ENCODE results near the gene LAIR2.

DNA sequence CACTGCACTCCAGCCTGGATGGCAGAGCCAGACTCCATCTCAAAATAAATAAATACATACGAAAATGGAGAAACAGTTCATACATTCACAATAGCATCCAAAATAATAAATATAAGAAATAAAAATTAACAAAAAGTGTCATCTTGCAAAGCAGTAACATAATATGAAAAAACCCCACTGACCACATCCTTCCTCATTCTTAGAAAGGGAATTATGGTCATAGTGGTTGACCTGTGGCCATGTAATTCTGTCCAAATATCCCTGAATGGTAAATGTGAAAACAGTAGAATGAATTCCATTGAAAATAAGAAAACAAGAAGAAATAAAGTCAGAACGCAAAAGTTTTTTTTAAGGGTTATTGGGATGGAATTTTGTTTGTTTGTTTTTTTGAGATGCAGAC is 22.6 kb upstream of the LAIR2 start:
- no peak for TF ChIP-seq MYC (IDR thresholded peaks at IDR 0.05; ENCODE audit: borderline replicate concordance, low read length)
- TF ChIP-seq, protein P1, sequence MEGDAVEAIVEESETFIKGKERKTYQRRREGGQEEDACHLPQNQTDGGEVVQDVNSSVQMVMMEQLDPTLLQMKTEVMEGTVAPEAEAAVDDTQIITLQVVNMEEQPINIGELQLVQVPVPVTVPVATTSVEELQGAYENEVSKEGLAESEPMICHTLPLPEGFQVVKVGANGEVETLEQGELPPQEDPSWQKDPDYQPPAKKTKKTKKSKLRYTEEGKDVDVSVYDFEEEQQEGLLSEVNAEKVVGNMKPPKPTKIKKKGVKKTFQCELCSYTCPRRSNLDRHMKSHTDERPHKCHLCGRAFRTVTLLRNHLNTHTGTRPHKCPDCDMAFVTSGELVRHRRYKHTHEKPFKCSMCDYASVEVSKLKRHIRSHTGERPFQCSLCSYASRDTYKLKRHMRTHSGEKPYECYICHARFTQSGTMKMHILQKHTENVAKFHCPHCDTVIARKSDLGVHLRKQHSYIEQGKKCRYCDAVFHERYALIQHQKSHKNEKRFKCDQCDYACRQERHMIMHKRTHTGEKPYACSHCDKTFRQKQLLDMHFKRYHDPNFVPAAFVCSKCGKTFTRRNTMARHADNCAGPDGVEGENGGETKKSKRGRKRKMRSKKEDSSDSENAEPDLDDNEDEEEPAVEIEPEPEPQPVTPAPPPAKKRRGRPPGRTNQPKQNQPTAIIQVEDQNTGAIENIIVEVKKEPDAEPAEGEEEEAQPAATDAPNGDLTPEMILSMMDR (IDR thresholded peaks at IDR 0.05): no peak
- TF ChIP-seq, protein P2, sequence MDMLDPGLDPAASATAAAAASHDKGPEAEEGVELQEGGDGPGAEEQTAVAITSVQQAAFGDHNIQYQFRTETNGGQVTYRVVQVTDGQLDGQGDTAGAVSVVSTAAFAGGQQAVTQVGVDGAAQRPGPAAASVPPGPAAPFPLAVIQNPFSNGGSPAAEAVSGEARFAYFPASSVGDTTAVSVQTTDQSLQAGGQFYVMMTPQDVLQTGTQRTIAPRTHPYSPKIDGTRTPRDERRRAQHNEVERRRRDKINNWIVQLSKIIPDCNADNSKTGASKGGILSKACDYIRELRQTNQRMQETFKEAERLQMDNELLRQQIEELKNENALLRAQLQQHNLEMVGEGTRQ (IDR thresholded peaks at IDR 0.05): no peak
- no peak for TF ChIP-seq POLR2A (IDR thresholded peaks at IDR 0.05; ENCODE audit: low read length)
- TF ChIP-seq PBX3 (IDR thresholded peaks at IDR 0.05): no peak
- no peak for TF ChIP-seq NFE2L2 (conservative IDR thresholded peaks at IDR 0.05; ENCODE audit: low read length)
